Muscle of back (tissue), 11 donors: Measurements from ENCODE around the gene TXNRD2. TPM values are rescaled to one million over a fixed set of nuclear protein-coding genes. Genes with fewer than 3 reads are reported as not detected.

ENCODE experiments used
- DNase-seq, 3 donors: peaks; one replicate each; pipeline versions ENCODE4 v3.0.0 to v3.0.0-alpha.2; 2013
- polyA plus RNA-seq, 10 donors: library from polyadenylated mRNA; unstranded; fragments of 120-200 nt; gene quantifications; one replicate each; pipeline ENCODE4 v1.2.1, GENCODE V29; 2013; ENCODE audit not compliant: insufficient read length in 10 of 10

The TXNRD2 gene
- polyA plus RNA-seq, 10 donors, result 13.0 to 19.2 (median 15.0) TPM

- no peak for DNase-seq
Observed at GRCh38 chr22:19981171-19981960, 39.7 kb upstream of the TXNRD2 start.

GRCh38 chr22:19980766-19981165 is 39.1 kb upstream of the TXNRD2 start:
- DNase-seq, result no peak

GRCh38 chr22:19979712-19980493 is 38.3 kb upstream of the TXNRD2 start:
- DNase-seq, result no peak

GRCh38 chr22:19978748-19979147 is 37.1 kb upstream of the TXNRD2 start:
- no peak for DNase-seq

- no peak for DNase-seq
Observed at GRCh38 chr22:19977296-19978243, 36.0 kb upstream of the TXNRD2 start.

GRCh38 chr22:19976671-19977070 is 35.1 kb upstream of the TXNRD2 start:
- DNase-seq, result no peak

- no peak for DNase-seq
Observed at GRCh38 chr22:19975707-19976035, 34.1 kb upstream of the TXNRD2 start.

GRCh38 chr22:19974935-19975706 is 33.5 kb upstream of the TXNRD2 start:
- DNase-seq, result no peak

- peak in 2 of 3 donors; percentile 53 to 66 for DNase-seq
Observed at GRCh38 chr22:19974268-19974861, 32.7 kb upstream of the TXNRD2 start.

GRCh38 chr22:19973551-19974267 is 32.1 kb upstream of the TXNRD2 start:
- no peak for DNase-seq

- no peak for DNase-seq
Observed at GRCh38 chr22:19972652-19973550, 31.3 kb upstream of the TXNRD2 start.

- no peak for DNase-seq
Observed at GRCh38 chr22:19972251-19972650, 30.6 kb upstream of the TXNRD2 start.

- no peak for DNase-seq
Observed at GRCh38 chr22:19971276-19972124, 29.9 kb upstream of the TXNRD2 start.

GRCh38 chr22:19970479-19971275 is 29.1 kb upstream of the TXNRD2 start:
- peak in 2 of 3 donors; percentile 66 to 81 for DNase-seq

- no peak for DNase-seq
Observed at GRCh38 chr22:19970031-19970478, 28.4 kb upstream of the TXNRD2 start.

GRCh38 chr22:19969141-19969928 is 27.7 kb upstream of the TXNRD2 start:
- no peak for DNase-seq
